CD4-positive, alpha-beta T cell treated with Interleukin-6 at 100 ng/mL for 8 hours (primary cell): Measurements from ENCODE around the gene MBD5.
A peak's percentile ranks its signal among the peaks of the same experiment; 100 is the strongest.

ENCODE experiments used
- DNase-seq: peaks from one replicate; pipeline ENCODE4 v3.0.0-alpha.2; 2020; ENCODE audit warnings: mixed read lengths, low spot score

Gene MBD5

GRCh38 chr2:148475626-148476025, 454.7 kb downstream of the MBD5 start:
- no peak for DNase-seq

GRCh38 chr2:148479398-148479797, 458.5 kb downstream of the MBD5 start:
- DNase-seq, result no peak

GRCh38 chr2:148483665-148484064, 462.8 kb downstream of the MBD5 start:
- no peak for DNase-seq

GRCh38 chr2:148484066-148484465, 463.2 kb downstream of the MBD5 start:
- no peak for DNase-seq

GRCh38 chr2:148486655-148487054, 465.8 kb downstream of the MBD5 start:
- DNase-seq, result no peak

GRCh38 chr2:148487439-148487838, 466.5 kb downstream of the MBD5 start:
- DNase-seq, result no peak

GRCh38 chr2:148490840-148491439, 470.0 kb downstream of the MBD5 start:
- DNase-seq, result no peak

GRCh38 chr2:148493822-148494563, 473.1 kb downstream of the MBD5 start:
- DNase-seq, result no peak

GRCh38 chr2:148495586-148495985, 474.7 kb downstream of the MBD5 start:
- no peak for DNase-seq

GRCh38 chr2:148501545-148501944, 480.7 kb downstream of the MBD5 start:
- no peak for DNase-seq

GRCh38 chr2:148503516-148503915, 482.6 kb downstream of the MBD5 start:
- no peak for DNase-seq

- DNase-seq, result no peak
These were observed 487.1 kb downstream of the MBD5 start for GRCh38 chr2:148507970-148508369.

GRCh38 chr2:148508878-148509287, 488.0 kb downstream of the MBD5 start:
- DNase-seq, result no peak

- peak; percentile 87 for DNase-seq
These were observed 488.5 kb downstream of the MBD5 start for GRCh38 chr2:148509288-148509902.

- DNase-seq, result no peak
These were observed 491.0 kb downstream of the MBD5 start for GRCh38 chr2:148511883-148512282.

- no peak for DNase-seq
These were observed 491.6 kb downstream of the MBD5 start for GRCh38 chr2:148512501-148512900.

GRCh38 chr2:148513427-148513826, 492.5 kb downstream of the MBD5 start:
- DNase-seq, result no peak

- DNase-seq, result no peak
These were observed 494.2 kb downstream of the MBD5 start for GRCh38 chr2:148515120-148515519.

- no peak for DNase-seq
These were observed 495.1 kb downstream of the MBD5 start for GRCh38 chr2:148515976-148516375.

GRCh38 chr2:148517296-148517695, 496.4 kb downstream of the MBD5 start:
- DNase-seq, result no peak

GRCh38 chr2:148517822-148518221, 496.9 kb downstream of the MBD5 start:
- no peak for DNase-seq

GRCh38 chr2:148519013-148519412, 498.1 kb downstream of the MBD5 start:
- DNase-seq, result no peak

- DNase-seq, result no peak
These were observed 500.3 kb downstream of the MBD5 start for GRCh38 chr2:148521181-148521580.
